ENCODE measurements around the gene GMNC.

DNA sequence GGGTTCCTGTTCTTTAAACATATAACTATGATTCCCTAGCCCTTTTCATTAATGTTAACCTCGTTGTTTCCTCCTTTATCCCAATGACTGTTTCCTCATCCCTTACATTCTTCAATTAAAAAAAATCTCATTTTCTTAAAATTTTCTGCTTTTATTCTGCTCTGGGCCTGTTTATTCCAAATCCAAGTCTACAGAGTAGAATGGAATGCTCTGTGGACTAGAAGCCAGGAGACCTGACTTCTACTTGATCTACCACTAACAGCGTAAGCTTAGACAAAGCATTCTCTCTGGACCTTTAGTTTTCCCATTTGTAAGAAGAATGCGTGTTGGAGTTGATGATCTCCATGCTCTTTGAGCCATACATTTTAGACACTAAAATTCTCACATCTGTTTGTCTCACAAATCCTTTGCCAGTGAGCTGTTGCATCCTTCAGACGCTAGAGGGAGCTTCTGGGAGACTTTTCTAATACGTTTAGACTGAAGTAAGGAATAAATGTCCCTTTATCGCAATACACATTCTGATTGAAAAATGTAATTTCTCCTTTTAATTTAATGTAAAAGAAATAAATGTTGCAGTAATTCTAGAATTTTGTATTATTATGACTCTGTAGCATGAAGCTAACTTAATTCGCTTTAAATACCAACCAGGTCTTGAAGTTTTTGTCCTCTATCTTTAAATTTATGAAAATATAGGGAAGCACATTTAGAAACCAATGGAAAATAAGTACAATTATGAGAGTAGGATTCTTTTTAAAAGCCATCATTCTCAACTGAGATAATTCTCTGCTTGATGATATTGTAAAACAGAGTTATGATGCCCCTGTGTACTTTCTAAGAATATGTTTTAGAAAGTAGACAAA, 21.7 kb upstream of the GMNC start:
- TF ChIP-seq POLR2AphosphoS5 (IDR thresholded peaks at IDR 0.05; ENCODE audit: low read depth, low read length), result no peak
- no peak for TF ChIP-seq TAF1 (IDR thresholded peaks at IDR 0.05; ENCODE audit: borderline replicate concordance, low read depth, low read length)
- no peak for TF ChIP-seq POLR2A (IDR thresholded peaks at IDR 0.05; ENCODE audit: low read depth, low read length)
